HepG2 (cell line): ENCODE data around the gene MAN1B1. TPM values are rescaled to one million over a fixed set of nuclear protein-coding genes. Genes with fewer than 3 reads are reported as not detected.

Experiments
- CCAR2 ChIP-seq: fragments of 200-400 bp; formaldehyde crosslinking; optimal IDR thresholded peaks from 2 replicates; pipeline ENCODE3; 2018; ENCODE audit warnings: low read depth, mild to moderate bottlenecking, low read length, moderate library complexity
- MTERF4 ChIP-seq: sonication (generic); formaldehyde crosslinking; IDR thresholded peaks from 2 replicates; pipeline ENCODE4 v1.8.0; 2023; ENCODE audit warnings: mild to moderate bottlenecking, missing genetic modification reagents
- TBX3 ChIP-seq: fragments of 450-650 bp; IDR thresholded peaks from 2 replicates; pipeline ENCODE4 v1.6.1; 2017; ENCODE audit warnings: antibody characterized with exemption, mild to moderate bottlenecking, inconsistent platforms, borderline replicate concordance
- ZBED4 ChIP-seq: sonication (generic); formaldehyde crosslinking; IDR thresholded peaks from 2 replicates; pipeline ENCODE4 v1.4.0; 2020; ENCODE audit warnings: missing genetic modification reagents, borderline replicate concordance
- ZBTB37 ChIP-seq: sonication (generic); formaldehyde crosslinking; IDR thresholded peaks from 2 replicates; pipeline ENCODE4 v1.4.0; 2020; ENCODE audit warnings: mild to moderate bottlenecking, missing genetic modification reagents
- ZNF276 ChIP-seq: sonication (generic); formaldehyde crosslinking; IDR thresholded peaks from 2 replicates; pipeline ENCODE4 v1.4.0; 2020; ENCODE audit warnings: mild to moderate bottlenecking, low read depth, missing genetic modification reagents
- ZNF512B ChIP-seq: sonication (generic); formaldehyde crosslinking; IDR thresholded peaks from 2 replicates; pipeline ENCODE4 v1.5.1; 2020; ENCODE audit warnings: missing genetic modification reagents, mild to moderate bottlenecking, borderline replicate concordance
- polyA plus RNA-seq, 8 experiments: library from polyadenylated mRNA; depleted of rRNA in 3 of 8; stranded (reverse) in 7 of 8; unstranded in 1 of 8; fragments of >200 nt; fragmentation: Illumina TruSeq in 4 of 8; extraction: Trizol in 4 of 8; gene quantifications; 2 replicates each; pipeline versions ENCODE4 v1.2.1 to v1.2.3, GENCODE V29; 2011 to 2016; ENCODE audit warnings: low read depth in 4 of 8, missing spikeins in 1 of 8, mixed read lengths in 1 of 8; ENCODE audit not compliant: insufficient read depth in 1 of 8
- total RNA-seq, 5 experiments: library from RNA; depleted of rRNA; stranded (reverse); fragments of >200 nt; fragmentation: Illumina TruSeq; extraction: Trizol; gene quantifications; 2 replicates each; pipeline ENCODE4 v1.2.3, GENCODE V29; 2016; ENCODE audit warnings: low read depth in 1 of 5

The MAN1B1 gene
- total and polyA plus RNA-seq, 2 of the 13 experiments (the other 11 are each of a cell fraction or from before 2014, with no cell fraction given): 48.9 to 59.5 TPM

- TF ChIP-seq ZBED4 (CRISPR knock-in tag) (no peak), ZBTB37 (CRISPR knock-in tag) (no peak), MTERF4 (no peak), ZNF276 (no peak), TBX3 (no peak), CCAR2 (no peak), ZNF512B (CRISPR knock-in tag) (no peak)
Measured at GRCh38 chr9:137053944-137054931, 32.5 kb upstream of the MAN1B1 start, which contains the start of gene ENTPD2 (continued).
